Measurements from ENCODE around the gene CAMTA1. TPM values are rescaled to one million over a fixed set of nuclear protein-coding genes. Genes with fewer than 3 reads are reported as not detected.
"Not testable (repeated sequence)": the region's sequence is repeated elsewhere in the genome, so short reads cannot be mapped to it uniquely, and the experiment has no call there.

The CAMTA1 gene
- total RNA-seq, 1 donor from 2014 or later, result 81.6 TPM

GRCh38 chr1:7596126-7596965 lies 811.1 kb downstream of the CAMTA1 start:
- no peak overlapping the region for H3K27ac Mint-ChIP-seq (ENCODE audit: unreplicated experiment)
- TF ChIP-seq CTCF (IDR thresholded peaks at IDR 0.05), result no peak

GRCh38 chr1:7598058-7598457 lies 812.8 kb downstream of the CAMTA1 start:
- not testable (repeated sequence) for H3K27ac Mint-ChIP-seq (ENCODE audit: unreplicated experiment); H3K4me3 Mint-ChIP-seq (ENCODE audit: unreplicated experiment); H3K36me3 Mint-ChIP-seq (ENCODE audit: unreplicated experiment); H3K9me3 Mint-ChIP-seq (ENCODE audit: unreplicated experiment); DNase-seq (ENCODE audit: extremely low spot score, unreplicated experiment); H3K4me1 Mint-ChIP-seq (ENCODE audit: unreplicated experiment)
- peaks cover 23% of the 10 kb centered on the region for H3K27me3 Mint-ChIP-seq (ENCODE audit: unreplicated experiment)

More at GRCh38 chr1:7596126-7596965, 811.1 kb downstream of the CAMTA1 start:
- Mint-ChIP-seq H3K27me3 (ENCODE audit: unreplicated experiment) (peaks cover 15% of the 10 kb centered on the region), H3K9me3 (ENCODE audit: unreplicated experiment) (no peaks in the 10 kb centered on the region), H3K36me3 (ENCODE audit: unreplicated experiment) (no peaks in the 10 kb centered on the region), H3K4me1 (ENCODE audit: unreplicated experiment) (no peaks in the 10 kb centered on the region), H3K4me3 (ENCODE audit: unreplicated experiment) (no peak overlapping the region)
- DNase-seq (ENCODE audit: extremely low spot score, unreplicated experiment), result no peak

GRCh38 chr1:7604906-7605305 lies 819.7 kb downstream of the CAMTA1 start:
- H3K36me3 Mint-ChIP-seq (ENCODE audit: unreplicated experiment); H3K4me1 Mint-ChIP-seq (ENCODE audit: unreplicated experiment); H3K27ac Mint-ChIP-seq (ENCODE audit: unreplicated experiment); H3K4me3 Mint-ChIP-seq (ENCODE audit: unreplicated experiment); H3K9me3 Mint-ChIP-seq (ENCODE audit: unreplicated experiment); DNase-seq (ENCODE audit: extremely low spot score, unreplicated experiment): not testable (repeated sequence)
- H3K27me3 Mint-ChIP-seq (ENCODE audit: unreplicated experiment), result peaks cover 22% of the 10 kb centered on the region

GRCh38 chr1:7606096-7606495 lies 820.8 kb downstream of the CAMTA1 start:
- no peak overlapping the region for H3K27ac Mint-ChIP-seq (ENCODE audit: unreplicated experiment)
- no peak for DNase-seq (ENCODE audit: extremely low spot score, unreplicated experiment)
- H3K4me3 Mint-ChIP-seq (ENCODE audit: unreplicated experiment), result no peak overlapping the region
- no peaks in the 10 kb centered on the region for H3K36me3 Mint-ChIP-seq (ENCODE audit: unreplicated experiment)
- H3K27me3 Mint-ChIP-seq (ENCODE audit: unreplicated experiment), result peaks cover 17% of the 10 kb centered on the region
- TF ChIP-seq CTCF (IDR thresholded peaks at IDR 0.05), result no peak
- H3K4me1 Mint-ChIP-seq (ENCODE audit: unreplicated experiment), result peaks cover 9% of the 10 kb centered on the region
- H3K9me3 Mint-ChIP-seq (ENCODE audit: unreplicated experiment), result no peaks in the 10 kb centered on the region

- DNase-seq (ENCODE audit: extremely low spot score, unreplicated experiment), result no peak
- no peaks in the 10 kb centered on the region for H3K9me3 Mint-ChIP-seq (ENCODE audit: unreplicated experiment)
- H3K36me3 Mint-ChIP-seq (ENCODE audit: unreplicated experiment), result no peaks in the 10 kb centered on the region
- no peak overlapping the region for H3K4me3 Mint-ChIP-seq (ENCODE audit: unreplicated experiment)
- peaks cover 17% of the 10 kb centered on the region for H3K27me3 Mint-ChIP-seq (ENCODE audit: unreplicated experiment)
- H3K4me1 Mint-ChIP-seq (ENCODE audit: unreplicated experiment), result peaks cover 9% of the 10 kb centered on the region
- no peak for TF ChIP-seq CTCF (IDR thresholded peaks at IDR 0.05)
- no peak overlapping the region for H3K27ac Mint-ChIP-seq (ENCODE audit: unreplicated experiment)
Observed at GRCh38 chr1:7607097-7607496, 821.8 kb downstream of the CAMTA1 start.

GRCh38 chr1:7608628-7609305 lies 823.5 kb downstream of the CAMTA1 start:
- Mint-ChIP-seq H3K27me3 (ENCODE audit: unreplicated experiment) (peaks cover 7% of the 10 kb centered on the region), H3K4me1 (ENCODE audit: unreplicated experiment) (peaks cover 9% of the 10 kb centered on the region), H3K27ac (ENCODE audit: unreplicated experiment) (no peak overlapping the region), H3K36me3 (ENCODE audit: unreplicated experiment) (no peaks in the 10 kb centered on the region), H3K4me3 (ENCODE audit: unreplicated experiment) (no peak overlapping the region), H3K9me3 (ENCODE audit: unreplicated experiment) (no peaks in the 10 kb centered on the region)
- no peak for TF ChIP-seq CTCF (IDR thresholded peaks at IDR 0.05)
- no peak for DNase-seq (ENCODE audit: extremely low spot score, unreplicated experiment)
